Measurements from ENCODE around the gene GPR55.

The GPR55 gene

GRCh38 chr2:230899786-230900185, 25.3 kb downstream of the GPR55 start:
- Histone ChIP-seq H3K27me3 (replicated peaks; ENCODE audit: control insufficient read depth, insufficient read depth, low read length, poor library complexity, severe bottlenecking) (no peaks in the 10 kb centered on the region), H3K4me3 (ENCODE audit: insufficient read depth, low read depth, low read length, poor library complexity, severe bottlenecking) (no peak overlapping the region), H3K36me3 (ENCODE audit: control insufficient read depth, insufficient read depth, low read length) (no peaks in the 10 kb centered on the region), H3K9me3 (ENCODE audit: control insufficient read depth, low read length) (no peaks in the 10 kb centered on the region), H3K27ac (ENCODE audit: insufficient read depth, low read length, poor library complexity, severe bottlenecking) (no peak overlapping the region), H3K4me1 (ENCODE audit: control insufficient read depth, insufficient read depth, low read length, poor library complexity, severe bottlenecking) (peaks cover under 1% of the 10 kb centered on the region)
- DNase-seq, result no peak

DNA sequence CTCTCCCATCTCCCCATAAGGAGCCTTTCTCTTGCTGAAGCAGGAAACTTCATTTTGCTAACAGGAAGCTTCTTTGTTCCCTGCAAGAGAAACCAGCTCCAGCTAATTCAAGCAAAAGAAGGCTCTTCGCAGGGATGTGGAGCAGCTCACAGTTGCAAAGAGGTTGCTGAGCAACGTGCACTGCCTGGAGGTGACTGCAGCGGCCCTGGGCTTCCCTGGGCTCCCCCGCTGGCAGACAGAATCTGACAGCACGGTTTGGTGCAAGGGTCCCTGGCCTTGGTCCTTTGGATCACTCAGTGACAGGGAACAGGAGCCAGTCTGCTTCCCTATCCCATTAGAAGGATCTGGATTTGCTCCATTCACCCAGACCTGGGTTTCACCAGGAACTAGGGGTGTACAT, 25.8 kb downstream of the GPR55 start:
- Histone ChIP-seq H3K36me3 (ENCODE audit: control insufficient read depth, insufficient read depth, low read length) (no peaks in the 10 kb centered on the region), H3K27me3 (replicated peaks; ENCODE audit: control insufficient read depth, insufficient read depth, low read length, poor library complexity, severe bottlenecking) (no peaks in the 10 kb centered on the region), H3K4me1 (ENCODE audit: control insufficient read depth, insufficient read depth, low read length, poor library complexity, severe bottlenecking) (no peaks in the 10 kb centered on the region), H3K9me3 (ENCODE audit: control insufficient read depth, low read length) (no peaks in the 10 kb centered on the region), H3K27ac (ENCODE audit: insufficient read depth, low read length, poor library complexity, severe bottlenecking) (no peak overlapping the region), H3K4me3 (ENCODE audit: insufficient read depth, low read depth, low read length, poor library complexity, severe bottlenecking) (no peak overlapping the region)
- DNase-seq, result no peak

GRCh38 chr2:230898713-230899091, 26.3 kb downstream of the GPR55 start:
- H3K4me3 ChIP-seq (ENCODE audit: insufficient read depth, low read depth, low read length, poor library complexity, severe bottlenecking), result no peak overlapping the region
- no peak for DNase-seq
- no peaks in the 10 kb centered on the region for H3K27me3 ChIP-seq (replicated peaks; ENCODE audit: control insufficient read depth, insufficient read depth, low read length, poor library complexity, severe bottlenecking)
- no peaks in the 10 kb centered on the region for H3K36me3 ChIP-seq (ENCODE audit: control insufficient read depth, insufficient read depth, low read length)
- H3K9me3 ChIP-seq (ENCODE audit: control insufficient read depth, low read length), result no peaks in the 10 kb centered on the region
- H3K4me1 ChIP-seq (ENCODE audit: control insufficient read depth, insufficient read depth, low read length, poor library complexity, severe bottlenecking), result no peaks in the 10 kb centered on the region
- no peak overlapping the region for H3K27ac ChIP-seq (ENCODE audit: insufficient read depth, low read length, poor library complexity, severe bottlenecking)

- no peaks in the 10 kb centered on the region for H3K27me3 ChIP-seq (replicated peaks; ENCODE audit: control insufficient read depth, insufficient read depth, low read length, poor library complexity, severe bottlenecking)
- no peaks in the 10 kb centered on the region for H3K4me1 ChIP-seq (ENCODE audit: control insufficient read depth, insufficient read depth, low read length, poor library complexity, severe bottlenecking)
- H3K9me3 ChIP-seq (ENCODE audit: control insufficient read depth, low read length), result no peaks in the 10 kb centered on the region
- H3K27ac ChIP-seq (ENCODE audit: insufficient read depth, low read length, poor library complexity, severe bottlenecking), result no peak overlapping the region
- no peaks in the 10 kb centered on the region for H3K36me3 ChIP-seq (ENCODE audit: control insufficient read depth, insufficient read depth, low read length)
- no peak overlapping the region for H3K4me3 ChIP-seq (ENCODE audit: insufficient read depth, low read depth, low read length, poor library complexity, severe bottlenecking)
- DNase-seq, result no peak
These were observed 26.9 kb downstream of the GPR55 start for GRCh38 chr2:230898016-230898712.

DNA sequence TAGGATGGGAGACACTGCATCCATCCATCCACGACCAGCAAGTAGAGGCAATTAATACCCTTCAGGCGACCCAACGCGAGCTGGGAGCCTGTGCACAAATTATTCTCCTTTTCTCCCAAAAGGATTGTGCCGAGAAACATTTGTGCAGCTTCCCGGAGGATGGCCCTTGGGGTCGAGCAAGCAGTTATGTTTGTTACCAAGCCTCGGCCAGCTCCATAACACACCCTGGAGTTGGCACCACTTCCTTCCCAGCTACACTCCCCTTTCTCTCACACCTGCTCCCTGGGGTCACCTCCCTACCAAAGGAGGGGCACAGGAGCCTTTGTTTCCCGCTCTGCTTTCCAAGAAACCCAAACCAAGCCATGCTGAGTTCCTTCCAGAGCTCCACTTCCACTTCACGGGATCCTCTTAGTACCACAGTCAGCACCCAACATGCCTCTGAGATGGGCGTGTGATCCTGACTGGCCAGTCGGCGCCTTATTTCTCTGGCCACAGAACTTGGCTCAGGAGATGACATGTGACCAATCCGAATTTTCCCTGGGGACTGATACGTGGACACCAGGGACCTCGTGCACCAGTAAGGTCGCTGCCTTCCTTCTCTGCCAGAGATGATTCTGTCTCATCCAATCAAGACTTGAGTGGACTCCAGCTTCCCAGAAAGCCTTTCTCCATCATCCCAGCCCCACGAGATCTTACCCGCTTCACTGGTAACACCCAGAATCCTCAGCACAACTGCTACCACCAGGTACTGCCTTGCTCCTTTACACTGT, 28.5 kb downstream of the GPR55 start:
- H3K4me1 ChIP-seq (ENCODE audit: control insufficient read depth, insufficient read depth, low read length, poor library complexity, severe bottlenecking), result no peaks in the 10 kb centered on the region
- no peaks in the 10 kb centered on the region for H3K27me3 ChIP-seq (replicated peaks; ENCODE audit: control insufficient read depth, insufficient read depth, low read length, poor library complexity, severe bottlenecking)
- no peaks in the 10 kb centered on the region for H3K9me3 ChIP-seq (ENCODE audit: control insufficient read depth, low read length)
- H3K27ac ChIP-seq (ENCODE audit: insufficient read depth, low read length, poor library complexity, severe bottlenecking), result no peak overlapping the region
- DNase-seq, result no peak
- no peaks in the 10 kb centered on the region for H3K36me3 ChIP-seq (ENCODE audit: control insufficient read depth, insufficient read depth, low read length)
- H3K4me3 ChIP-seq (ENCODE audit: insufficient read depth, low read depth, low read length, poor library complexity, severe bottlenecking), result no peak overlapping the region

- Histone ChIP-seq H3K4me3 (ENCODE audit: insufficient read depth, low read depth, low read length, poor library complexity, severe bottlenecking) (no peak overlapping the region), H3K36me3 (ENCODE audit: control insufficient read depth, insufficient read depth, low read length) (no peaks in the 10 kb centered on the region), H3K27me3 (replicated peaks; ENCODE audit: control insufficient read depth, insufficient read depth, low read length, poor library complexity, severe bottlenecking) (no peaks in the 10 kb centered on the region), H3K27ac (ENCODE audit: insufficient read depth, low read length, poor library complexity, severe bottlenecking) (no peak overlapping the region), H3K9me3 (ENCODE audit: control insufficient read depth, low read length) (no peaks in the 10 kb centered on the region), H3K4me1 (ENCODE audit: control insufficient read depth, insufficient read depth, low read length, poor library complexity, severe bottlenecking) (no peaks in the 10 kb centered on the region)
- no peak for DNase-seq
These were observed 29.3 kb downstream of the GPR55 start for GRCh38 chr2:230895536-230896345.

- Histone ChIP-seq H3K27me3 (replicated peaks; ENCODE audit: control insufficient read depth, insufficient read depth, low read length, poor library complexity, severe bottlenecking) (no peaks in the 10 kb centered on the region), H3K36me3 (ENCODE audit: control insufficient read depth, insufficient read depth, low read length) (no peaks in the 10 kb centered on the region), H3K27ac (ENCODE audit: insufficient read depth, low read length, poor library complexity, severe bottlenecking) (no peak overlapping the region), H3K9me3 (ENCODE audit: control insufficient read depth, low read length) (no peaks in the 10 kb centered on the region), H3K4me1 (ENCODE audit: control insufficient read depth, insufficient read depth, low read length, poor library complexity, severe bottlenecking) (no peaks in the 10 kb centered on the region), H3K4me3 (ENCODE audit: insufficient read depth, low read depth, low read length, poor library complexity, severe bottlenecking) (no peak overlapping the region)
- DNase-seq, result no peak
These were observed 30.9 kb downstream of the GPR55 start for GRCh38 chr2:230893841-230894781.

DNA sequence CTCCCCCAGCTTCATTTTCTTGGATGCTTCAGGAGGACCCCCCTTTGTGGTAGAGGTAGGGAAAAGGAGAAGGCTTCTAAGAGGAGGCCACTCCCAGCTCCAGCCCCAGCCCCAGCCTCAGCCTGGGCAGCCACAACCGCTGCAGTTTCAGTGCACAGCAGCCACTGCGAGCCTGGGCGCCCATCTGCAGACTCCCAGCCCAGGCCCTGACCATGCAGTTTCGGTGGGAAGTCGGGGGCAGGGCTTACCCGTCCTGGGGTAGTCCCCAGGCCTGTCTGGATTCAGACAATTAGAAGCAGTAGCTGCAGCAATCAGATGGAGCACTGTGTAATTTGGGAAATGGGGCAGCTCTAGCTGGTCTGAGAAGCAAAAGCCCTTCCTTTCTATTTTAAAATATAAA, 31.7 kb downstream of the GPR55 start:
- Histone ChIP-seq H3K9me3 (ENCODE audit: control insufficient read depth, low read length) (no peaks in the 10 kb centered on the region), H3K4me1 (ENCODE audit: control insufficient read depth, insufficient read depth, low read length, poor library complexity, severe bottlenecking) (no peaks in the 10 kb centered on the region), H3K27ac (ENCODE audit: insufficient read depth, low read length, poor library complexity, severe bottlenecking) (no peak overlapping the region)

DNA sequence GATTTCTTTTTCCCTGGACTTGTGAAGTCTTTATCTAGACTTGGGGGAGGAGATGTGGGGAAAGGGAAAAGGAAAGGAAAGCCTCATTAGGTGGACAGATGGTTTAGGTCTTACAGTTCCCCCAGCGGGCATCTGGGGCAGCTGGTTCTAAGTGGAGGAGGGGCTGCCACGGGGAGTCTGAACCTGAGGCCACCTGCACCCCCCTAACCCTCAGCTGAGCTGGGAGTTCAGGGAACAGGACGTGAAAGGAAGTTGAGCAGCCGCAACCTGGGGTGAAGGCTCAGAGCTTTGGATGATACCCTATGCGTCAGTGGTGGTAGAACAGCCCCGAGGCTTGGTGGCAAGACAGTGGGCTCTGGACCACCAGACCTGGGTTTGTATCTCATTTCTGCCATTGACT, 33.5 kb downstream of the GPR55 start:
- Histone ChIP-seq H3K4me3 (ENCODE audit: insufficient read depth, low read depth, low read length, poor library complexity, severe bottlenecking) (no peak overlapping the region), H3K4me1 (ENCODE audit: control insufficient read depth, insufficient read depth, low read length, poor library complexity, severe bottlenecking) (no peaks in the 10 kb centered on the region), H3K9me3 (ENCODE audit: control insufficient read depth, low read length) (no peaks in the 10 kb centered on the region), H3K27me3 (replicated peaks; ENCODE audit: control insufficient read depth, insufficient read depth, low read length, poor library complexity, severe bottlenecking) (no peaks in the 10 kb centered on the region), H3K36me3 (ENCODE audit: control insufficient read depth, insufficient read depth, low read length) (no peaks in the 10 kb centered on the region), H3K27ac (ENCODE audit: insufficient read depth, low read length, poor library complexity, severe bottlenecking) (no peak overlapping the region)
- DNase-seq, result no peak

More for the DNA sequence above, 31.7 kb downstream of the GPR55 start:
- H3K36me3 ChIP-seq (ENCODE audit: control insufficient read depth, insufficient read depth, low read length), result no peaks in the 10 kb centered on the region
- DNase-seq, result no peak
- H3K27me3 ChIP-seq (replicated peaks; ENCODE audit: control insufficient read depth, insufficient read depth, low read length, poor library complexity, severe bottlenecking), result no peaks in the 10 kb centered on the region
- no peak overlapping the region for H3K4me3 ChIP-seq (ENCODE audit: insufficient read depth, low read depth, low read length, poor library complexity, severe bottlenecking)
